Natural killer cell (primary cell): Measurements from ENCODE around the gene CWC27. TPM values are rescaled to one million over a fixed set of nuclear protein-coding genes. Genes with fewer than 3 reads are reported as not detected.

Experiments used
- ATAC-seq, 3 donors: fragments of 150-1000 bp in 2 of 3; fragments of 200-7000 bp in 1 of 3; cut with Tn5 transposase; 1 replicate in 1 of 3; 2 replicates in 2 of 3; pipeline ENCODE4 v1.10.0; 2021; ENCODE audit warnings: mild to moderate bottlenecking in 2 of 3, moderate library complexity in 2 of 3
- DNase-seq, 2 donors: peaks; one replicate each; pipeline versions ENCODE4 v3.0.0 to v3.0.0-alpha.2; 2013 to 2021; ENCODE audit warnings: mixed read lengths in 1 of 2
- H3K27ac ChIP-seq: one replicate; pipeline ENCODE4 v1.5.1; 2013; ENCODE audit warnings: mild to moderate bottlenecking, low read length
- H3K27me3 ChIP-seq: one replicate; pipeline ENCODE4 v1.6.1; 2013; ENCODE audit warnings: low read length; ENCODE audit not compliant: control insufficient read depth, insufficient read depth
- H3K36me3 ChIP-seq: one replicate; pipeline ENCODE4 v1.6.1; 2013; ENCODE audit warnings: low read length; ENCODE audit not compliant: control insufficient read depth, insufficient read depth
- H3K4me1 ChIP-seq: one replicate; pipeline ENCODE4 v1.6.1; 2013; ENCODE audit warnings: low read length; ENCODE audit not compliant: control insufficient read depth, insufficient read depth
- H3K4me3 ChIP-seq: one replicate; pipeline ENCODE4 v1.5.1; 2013; ENCODE audit warnings: low read length
- H3K9me3 ChIP-seq: one replicate; pipeline ENCODE4 v1.6.1; 2013; ENCODE audit warnings: low read length; ENCODE audit not compliant: control insufficient read depth, insufficient read depth
- H3K27ac Mint-ChIP-seq, 2 donors: one replicate each; pipeline ENCODE4 v1.8.0; 2022; ENCODE audit warnings: mild to moderate bottlenecking in 2 of 2, mixed read lengths in 2 of 2, moderate library complexity in 1 of 2
- H3K27me3 Mint-ChIP-seq, 2 donors: one replicate each; pipeline ENCODE4 v1.8.0; 2022; ENCODE audit warnings: low read depth in 2 of 2, mixed read lengths in 2 of 2
- H3K36me3 Mint-ChIP-seq: one replicate; pipeline ENCODE4 v1.8.0; 2022; ENCODE audit warnings: mixed read lengths
- H3K4me1 Mint-ChIP-seq, 2 donors: one replicate each; pipeline ENCODE4 v1.8.0; 2022; ENCODE audit warnings: mixed read lengths in 2 of 2
- H3K4me3 Mint-ChIP-seq: one replicate; pipeline ENCODE4 v1.8.0; 2022; ENCODE audit warnings: mild to moderate bottlenecking, moderate library complexity, mixed read lengths
- H3K9me3 Mint-ChIP-seq, 2 donors: one replicate each; pipeline ENCODE4 v1.8.0; 2022; ENCODE audit warnings: mixed read lengths in 2 of 2
- WGBS: methylation state at CpG from one replicate; pipeline ENCODE4 v1.1.7; 2013; ENCODE audit warnings: missing lambda C conversion rate; ENCODE audit not compliant: insufficient coverage; 5-methylcytosine and 5-hydroxymethylcytosine counted together
- intact Hi-C: fragments of 100-400 bp; cut with micrococcal nuclease; formaldehyde crosslinking; loops from one replicate; pipeline ENCODE4 v1.14.2; 2022
- total RNA-seq, 4 donors: library from RNA; stranded (reverse); fragments of 120-200 nt in 1 of 4; gene quantifications; one replicate each; pipeline versions ENCODE4 v1.2.3 to v1.2.4, GENCODE V29; 2013 to 2022
- TF ChIP-seq, protein P1 (sequence below): fragments of 200-600 bp; IDR thresholded peaks from one replicate; pipeline ENCODE4 v1.8.0; 2022; ENCODE audit warnings: antibody characterized with exemption

The CWC27 gene
- total RNA-seq, 3 donors from 2014 or later (not counting 1 experiment from before 2014, with no cell fraction given): 21.6 to 26.3 (median 25.7) TPM

DNA sequence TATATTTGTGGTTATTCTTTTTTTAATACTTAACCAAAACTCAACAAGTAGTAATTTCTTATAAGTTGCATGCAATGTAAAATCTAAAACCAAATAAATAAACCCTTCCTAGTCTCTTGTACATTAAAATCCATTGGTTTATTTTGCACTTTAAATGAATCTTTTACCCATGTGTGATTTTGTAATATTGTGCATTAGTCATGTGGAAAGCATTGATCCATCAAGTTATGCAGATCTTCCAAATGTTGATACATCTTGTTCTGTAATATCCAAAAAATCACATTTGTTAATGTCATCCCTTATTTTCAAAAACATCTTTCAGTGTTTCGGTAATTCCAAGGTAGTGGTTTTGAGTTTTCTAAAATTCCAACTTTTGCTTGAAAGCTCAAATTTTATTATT lies 63.3 kb downstream of the CWC27 start:
- DNase-seq (no peak), ATAC-seq (no peak)
- Histone ChIP-seq H3K4me1 (no peaks in the 10 kb centered on the region), H3K27me3 (no peaks in the 10 kb centered on the region), H3K36me3 (peaks cover 2% of the 10 kb centered on the region), H3K9me3 (no peaks in the 10 kb centered on the region), H3K27ac (no peak overlapping the region), H3K4me3 (no peak overlapping the region)
- intact Hi-C loops: no loop called here
- whole genome bisulfite sequencing: no CpG with 5 or more reads among the region's 1 CpG
- Mint-ChIP-seq H3K27me3 (no peaks in the 10 kb centered on the region), H3K27ac (no peak overlapping the region), H3K36me3 (no peaks in the 10 kb centered on the region), H3K9me3 (no peaks in the 10 kb centered on the region), H3K4me3 (no peak overlapping the region), H3K4me1 (no peaks in the 10 kb centered on the region)
- TF ChIP-seq, protein P1, sequence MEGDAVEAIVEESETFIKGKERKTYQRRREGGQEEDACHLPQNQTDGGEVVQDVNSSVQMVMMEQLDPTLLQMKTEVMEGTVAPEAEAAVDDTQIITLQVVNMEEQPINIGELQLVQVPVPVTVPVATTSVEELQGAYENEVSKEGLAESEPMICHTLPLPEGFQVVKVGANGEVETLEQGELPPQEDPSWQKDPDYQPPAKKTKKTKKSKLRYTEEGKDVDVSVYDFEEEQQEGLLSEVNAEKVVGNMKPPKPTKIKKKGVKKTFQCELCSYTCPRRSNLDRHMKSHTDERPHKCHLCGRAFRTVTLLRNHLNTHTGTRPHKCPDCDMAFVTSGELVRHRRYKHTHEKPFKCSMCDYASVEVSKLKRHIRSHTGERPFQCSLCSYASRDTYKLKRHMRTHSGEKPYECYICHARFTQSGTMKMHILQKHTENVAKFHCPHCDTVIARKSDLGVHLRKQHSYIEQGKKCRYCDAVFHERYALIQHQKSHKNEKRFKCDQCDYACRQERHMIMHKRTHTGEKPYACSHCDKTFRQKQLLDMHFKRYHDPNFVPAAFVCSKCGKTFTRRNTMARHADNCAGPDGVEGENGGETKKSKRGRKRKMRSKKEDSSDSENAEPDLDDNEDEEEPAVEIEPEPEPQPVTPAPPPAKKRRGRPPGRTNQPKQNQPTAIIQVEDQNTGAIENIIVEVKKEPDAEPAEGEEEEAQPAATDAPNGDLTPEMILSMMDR: no peak

DNA sequence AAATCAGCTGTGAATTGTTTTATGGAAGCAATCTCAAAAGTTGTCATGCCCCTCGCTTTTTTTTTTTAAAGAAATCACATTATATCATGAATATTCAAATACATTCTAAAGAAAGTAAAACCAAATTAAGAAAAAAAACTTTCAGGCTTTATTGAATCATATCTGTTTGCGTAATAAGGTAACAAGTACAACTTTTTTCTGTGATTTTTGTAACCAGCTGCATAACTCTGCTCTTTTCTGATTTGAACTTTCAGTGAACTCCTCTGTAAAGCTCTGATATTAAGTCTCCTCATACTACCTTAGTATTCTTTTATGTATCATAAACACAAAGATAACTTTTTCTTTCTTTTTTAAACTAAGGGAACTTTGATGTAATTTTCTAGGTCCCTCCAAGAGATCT lies 65.3 kb downstream of the CWC27 start:
- H3K27me3 ChIP-seq: no peaks in the 10 kb centered on the region
- TF ChIP-seq, protein P1: no peak
- no peaks in the 10 kb centered on the region for H3K4me1 Mint-ChIP-seq
- no peaks in the 10 kb centered on the region for H3K36me3 Mint-ChIP-seq
- no peaks in the 10 kb centered on the region for H3K9me3 Mint-ChIP-seq
- H3K36me3 ChIP-seq: peaks cover 2% of the 10 kb centered on the region
- WGBS: 100% methylated on average over 1 of the region's 2 CpGs
- no peak overlapping the region for H3K4me3 Mint-ChIP-seq
- no peaks in the 10 kb centered on the region for H3K4me1 ChIP-seq
- H3K4me3 ChIP-seq: no peak overlapping the region
- intact Hi-C loops: no loop called here
- no peak overlapping the region for H3K27ac ChIP-seq
- no peaks in the 10 kb centered on the region for H3K27me3 Mint-ChIP-seq
- no peak for ATAC-seq
- no peak for DNase-seq
- H3K27ac Mint-ChIP-seq: no peak overlapping the region
- H3K9me3 ChIP-seq: no peaks in the 10 kb centered on the region

- ATAC-seq (no peak), DNase-seq (no peak)
- Mint-ChIP-seq H3K9me3 (no peaks in the 10 kb centered on the region), H3K4me1 (no peaks in the 10 kb centered on the region), H3K4me3 (no peak overlapping the region), H3K27me3 (no peaks in the 10 kb centered on the region), H3K36me3 (no peaks in the 10 kb centered on the region), H3K27ac (no peak overlapping the region)
- Histone ChIP-seq H3K9me3 (no peaks in the 10 kb centered on the region), H3K36me3 (peaks cover 2% of the 10 kb centered on the region), H3K4me1 (no peaks in the 10 kb centered on the region), H3K4me3 (no peak overlapping the region), H3K27ac (no peak overlapping the region), H3K27me3 (no peaks in the 10 kb centered on the region)
- TF ChIP-seq, protein P1: no peak
- intact Hi-C loops: no loop called here
- WGBS: no CpG with 5 or more reads among the region's 1 CpG
These were observed 65.9 kb downstream of the CWC27 start for GRCh38 chr5:64834611-64835010.

GRCh38 chr5:64835266-64835665 lies 66.5 kb downstream of the CWC27 start:
- no peaks in the 10 kb centered on the region for H3K36me3 Mint-ChIP-seq
- Histone ChIP-seq H3K27ac (no peak overlapping the region), H3K36me3 (peaks cover 2% of the 10 kb centered on the region), H3K4me3 (no peak overlapping the region), H3K27me3 (no peaks in the 10 kb centered on the region), H3K9me3 (no peaks in the 10 kb centered on the region), H3K4me1 (no peaks in the 10 kb centered on the region)
- no peak overlapping the region for H3K27ac Mint-ChIP-seq
- WGBS: no CpG with 5 or more reads among the region's 1 CpG
- no peaks in the 10 kb centered on the region for H3K9me3 Mint-ChIP-seq
- no peaks in the 10 kb centered on the region for H3K4me1 Mint-ChIP-seq
- H3K4me3 Mint-ChIP-seq: no peak overlapping the region
- intact Hi-C loops: no loop called here
- no peak for DNase-seq
- ATAC-seq: no peak
- TF ChIP-seq, protein P1: no peak
- no peaks in the 10 kb centered on the region for H3K27me3 Mint-ChIP-seq
